Measurements from ENCODE around the gene REG4. TPM values are rescaled to one million over a fixed set of nuclear protein-coding genes. Genes with fewer than 3 reads are reported as not detected.

The REG4 gene
- total and polyA plus RNA-seq, 2 of the 4 experiments (the other 2 are of a cell fraction) = not detected

GRCh38 chr1:119752592-119752991, 58.7 kb downstream of the REG4 start:
- no peak overlapping the region for H2AK9ac ChIP-seq (replicated peaks; ENCODE audit: low read depth, low read length, poor library complexity)
- peaks cover 9% of the 10 kb centered on the region for H3K27me3 ChIP-seq (ENCODE audit: control insufficient read depth, insufficient read depth, low read length)
- dilution Hi-C loops (cut with HindIII; ENCODE audit: low sequenced_read_pairs, unreplicated experiment) (no loop called here), in situ Hi-C loops (cut with MboI; ENCODE audit: low sequenced_read_pairs) (loop anchor here (10.0 kb wide), 1 partner anchor 62 kb away; the partner anchor contains the start of gene REG4), intact Hi-C loops (cut with micrococcal nuclease) (no loop called here)
- no peak overlapping the region for H2BK20ac ChIP-seq (ENCODE audit: low read depth, low read length)
- no peak overlapping the region for H2AK5ac ChIP-seq (ENCODE audit: low read depth, low read length)
- H3K4me1 ChIP-seq (ENCODE audit: control insufficient read depth, insufficient read depth, low read length) = peaks cover 3% of the 10 kb centered on the region; the same call in 1 of the 2 replicates
- CTCF ChIA-PET = no interaction called here
- H4K91ac ChIP-seq (ENCODE audit: insufficient read depth, low read depth, low read length) = no peak overlapping the region
- H3K27ac ChIP-seq (ENCODE audit: insufficient read depth, low read length) = no peak overlapping the region
- POLR2A ChIA-PET (ENCODE audit: unreplicated experiment) = no interaction called here
- no peak overlapping the region for H3K56ac ChIP-seq (ENCODE audit: extremely low read depth, insufficient read depth, low read length)
- no peak overlapping the region for H2BK5ac ChIP-seq (ENCODE audit: low read depth, low read length, poor library complexity, severe bottlenecking)
- no peak overlapping the region for H3K18ac ChIP-seq (ENCODE audit: low read depth, low read length)
- no peak overlapping the region for H3K4me2 ChIP-seq (ENCODE audit: low read depth, low read length)
- no peak overlapping the region for H2BK15ac ChIP-seq (ENCODE audit: low read depth, low read length)
- DNase-seq = no peak
- H2AFZ ChIP-seq (replicated peaks; ENCODE audit: low read length, poor library complexity) = no peak overlapping the region
- H3K4me3 ChIP-seq (ENCODE audit: insufficient read depth, low read depth, low read length) = no peak overlapping the region
- no peak overlapping the region for H3K23ac ChIP-seq (ENCODE audit: low read depth, low read length)
- no TSS peak for BruUV-seq (replicated peaks)
- no peaks in the 10 kb centered on the region for H3K36me3 ChIP-seq (ENCODE audit: control insufficient read depth, insufficient read depth, low read length)
- H3K9me1 ChIP-seq (ENCODE audit: insufficient read depth, low read length) = no peaks in the 10 kb centered on the region
- H3K4ac ChIP-seq (ENCODE audit: low read depth, low read length) = no peak overlapping the region
- TF ChIP-seq RAD21 (IDR thresholded peaks at IDR 0.05; ENCODE audit: low read length) (no peak), CEBPB (IDR thresholded peaks at IDR 0.05; ENCODE audit: low read depth, low read length) (no peak), CHD1 (IDR thresholded peaks at IDR 0.05; ENCODE audit: low read depth, low read length) (no peak), BHLHE40 (IDR thresholded peaks at IDR 0.05; ENCODE audit: low read depth, low read length) (no peak), MXI1 (IDR thresholded peaks at IDR 0.05; ENCODE audit: borderline replicate concordance, low read depth, low read length) (no peak), RFX5 (IDR thresholded peaks at IDR 0.05; ENCODE audit: low read depth, low read length) (no peak), POLR2A (IDR thresholded peaks at IDR 0.05; ENCODE audit: low read depth, low read length) (no peak), FOS (IDR thresholded peaks at IDR 0.05; ENCODE audit: low read depth, low read length) (no peak), CTCF (conservative IDR thresholded peaks at IDR 0.05; ENCODE audit: low read depth, low read length) (no peak), ELK1 (IDR thresholded peaks at IDR 0.05; ENCODE audit: borderline replicate concordance, low read depth, low read length) (no peak), SMC3 (IDR thresholded peaks at IDR 0.05; ENCODE audit: low read depth, low read length) (no peak), RCOR1 (IDR thresholded peaks at IDR 0.05; ENCODE audit: insufficient replicate concordance, low read length) (no peak), USF2 (IDR thresholded peaks at IDR 0.05; ENCODE audit: low read depth, low read length) (no peak), MAFK (IDR thresholded peaks at IDR 0.05; ENCODE audit: low read depth, low read length) (no peak)
- no peak overlapping the region for H3K14ac ChIP-seq (replicated peaks; ENCODE audit: low read depth, low read length)
- no peak for ATAC-seq (ENCODE audit: low read depth)
- H4K20me1 ChIP-seq (ENCODE audit: insufficient read depth, low read length) = no peaks in the 10 kb centered on the region
- H2BK120ac ChIP-seq (ENCODE audit: low read depth, low read length) = no peak overlapping the region
- H4K5ac ChIP-seq (ENCODE audit: low read depth, low read length) = no peak overlapping the region
- H3K9ac ChIP-seq (ENCODE audit: low read depth, low read length) = no peak overlapping the region
- WGBS, 2 experiments (ENCODE audit: extremely low coverage in 2 of 2, insufficient read length in 1 of 2) = no CpG with 5 or more reads among the region's 4 CpGs
- no peak overlapping the region for H4K8ac ChIP-seq (ENCODE audit: low read depth in 2 of 2, low read length in 2 of 2)
- no peaks in the 10 kb centered on the region for H3K9me3 ChIP-seq (ENCODE audit: control insufficient read depth, insufficient read depth, low read length)
- no peaks in the 10 kb centered on the region for H3K79me1 ChIP-seq (ENCODE audit: low read depth in 1 of 2, low read length in 2 of 2)
